H1 (cell line): ENCODE measurements around the gene CLEC2A. TPM values are rescaled to one million over a fixed set of nuclear protein-coding genes. Genes with fewer than 3 reads are reported as not detected.

Experiments
- CTCF ChIA-PET: fragments of 300-600 bp; sonication (Branson Sonifier 250); formaldehyde crosslinking; loops from one replicate; lab custom pipeline; 2021; ENCODE audit not compliant: partially characterized antibody; lab: Charles Lee
- POLR2A ChIA-PET: fragments of 300-600 bp; sonication (Branson Sonifier 250); formaldehyde crosslinking; loops from one replicate; lab custom pipeline; 2021; ENCODE audit warnings: inconsistent platforms; ENCODE audit not compliant: partially characterized antibody; lab: Charles Lee
- DNase-seq, 2 experiments: peaks; one replicate each; pipeline versions ENCODE4 v3.0.0 to v3.0.0-alpha.2; 2010 to 2022; ENCODE audit warnings: low spot score in 2 of 2, low read depth in 1 of 2, mixed read lengths in 1 of 2
- FAIRE-seq: peaks from 2 replicates; lab custom pipeline; 2011; peaks lifted over from hg19 to GRCh38; lab: Jason Lieb, UNC
- H2AFZ ChIP-seq: 2 replicates; pipeline ENCODE4 v1.8.1; 2012; ENCODE audit warnings: low read length, inconsistent platforms
- H2AK5ac ChIP-seq: 2 replicates; pipeline ENCODE4 v1.6.1; 2013; ENCODE audit warnings: low read depth, low read length
- H2BK120ac ChIP-seq: replicated peaks from 2 replicates; pipeline ENCODE3; 2013; ENCODE audit warnings: low read depth, low read length, inconsistent platforms
- H2BK12ac ChIP-seq: 2 replicates; pipeline ENCODE4 v1.6.1; 2013; ENCODE audit warnings: low read depth, low read length
- H2BK15ac ChIP-seq: 2 replicates; pipeline ENCODE4 v1.6.1; 2013; ENCODE audit warnings: low read length
- H2BK20ac ChIP-seq: 2 replicates; pipeline ENCODE4 v1.6.1; 2013; ENCODE audit warnings: low read length
- H2BK5ac ChIP-seq: 2 replicates; pipeline ENCODE4 v1.6.1; 2013; ENCODE audit warnings: low read depth, low read length
- H3K14ac ChIP-seq: 2 replicates; pipeline ENCODE4 v1.6.1; 2013; ENCODE audit warnings: inconsistent platforms; ENCODE audit not compliant: insufficient read length
- H3K18ac ChIP-seq: 2 replicates; pipeline ENCODE4 v1.6.1; 2013; ENCODE audit warnings: low read length; ENCODE audit errors: extremely low read depth
- H3K23ac ChIP-seq: 2 replicates; pipeline ENCODE4 v1.6.1; 2013; ENCODE audit warnings: inconsistent platforms; ENCODE audit not compliant: insufficient read length
- H3K23me2 ChIP-seq: 2 replicates; pipeline ENCODE4 v1.6.1; 2013; ENCODE audit warnings: low read depth, low read length
- H3K27ac ChIP-seq: 2 replicates; pipeline ENCODE4 v1.6.1; 2011; ENCODE audit warnings: low read depth, low read length, inconsistent platforms
- H3K27me3 ChIP-seq, 4 experiments: replicated peaks in 1 of 4; 1 replicate in 1 of 4; 2 replicates in 3 of 4; pipeline versions ENCODE4 v1.6.1 to v1.8.1; 2011 to 2013; ENCODE audit warnings: low read length in 3 of 4, mild to moderate bottlenecking in 3 of 4, inconsistent platforms in 2 of 4, mixed read lengths in 2 of 4, moderate library complexity in 1 of 4; ENCODE audit not compliant: control insufficient read depth in 3 of 4, insufficient read depth in 3 of 4; ENCODE audit errors: extremely low read depth in 1 of 4
- H3K36me3 ChIP-seq, 4 experiments: 2 replicates each; pipeline versions ENCODE4 v1.6.1 to v1.8.1; 2011 to 2013; ENCODE audit warnings: mild to moderate bottlenecking in 4 of 4, low read length in 3 of 4, moderate library complexity in 2 of 4, control low read depth in 1 of 4, inconsistent platforms in 1 of 4; ENCODE audit not compliant: insufficient read depth in 4 of 4, control insufficient read depth in 2 of 4
- H3K4ac ChIP-seq: replicated peaks from 2 replicates; pipeline ENCODE3; 2013; ENCODE audit warnings: low read length, low read depth, mixed read lengths, inconsistent platforms; ENCODE audit not compliant: insufficient read length
- H3K4me1 ChIP-seq, 4 experiments: replicated peaks in 1 of 4; 1 replicate in 1 of 4; 2 replicates in 3 of 4; pipeline versions ENCODE4 v1.6.1 to v1.8.1; 2011 to 2013; ENCODE audit warnings: low read length in 3 of 4, inconsistent platforms in 2 of 4, mixed read lengths in 1 of 4; ENCODE audit not compliant: insufficient read depth in 4 of 4, control insufficient read depth in 3 of 4
- H3K4me2 ChIP-seq, 2 experiments: 2 replicates each; pipeline versions ENCODE4 v1.6.1 to v1.8.1; 2011 to 2013; ENCODE audit warnings: low read depth in 2 of 2, low read length in 2 of 2, control low read depth in 1 of 2, inconsistent platforms in 1 of 2, mild to moderate bottlenecking in 1 of 2; ENCODE audit not compliant: insufficient read depth in 1 of 2
- H3K4me3 ChIP-seq, 4 experiments: fragments of 200-600, 300-600 bp in 1 of 4; sonication (generic), shearing (Covaris generic), sonication (Bioruptor Twin) in 1 of 4; 2 replicates each; pipeline versions ENCODE4 v1.5.1 to v1.8.1; 2011 to 2016; ENCODE audit warnings: low read length in 4 of 4, low read depth in 3 of 4, control low read depth in 2 of 4, inconsistent platforms in 2 of 4, mild to moderate bottlenecking in 2 of 4, mixed read lengths in 1 of 4, moderate library complexity in 1 of 4; ENCODE audit not compliant: insufficient read depth in 2 of 4; ENCODE audit errors: extremely low read depth in 1 of 4
- H3K56ac ChIP-seq: replicated peaks from 2 replicates; pipeline ENCODE3; 2013; ENCODE audit warnings: low read depth, mild to moderate bottlenecking, mixed read lengths, low read length, inconsistent platforms; ENCODE audit not compliant: insufficient read length
- H3K79me1 ChIP-seq: 2 replicates; pipeline ENCODE4 v1.6.1; 2013; ENCODE audit warnings: low read depth, low read length, control low read depth
- H3K79me2 ChIP-seq, 2 experiments: 2 replicates each; pipeline versions ENCODE4 v1.6.1 to v1.8.1; 2012 to 2013; ENCODE audit warnings: low read length in 2 of 2, mild to moderate bottlenecking in 2 of 2, inconsistent platforms in 1 of 2; ENCODE audit not compliant: insufficient read depth in 2 of 2, control insufficient read depth in 1 of 2
- H3K9ac ChIP-seq, 4 experiments: replicated peaks in 1 of 4; 1 replicate in 1 of 4; 2 replicates in 3 of 4; pipeline versions ENCODE4 v1.6.1 to v1.8.1; 2011 to 2013; ENCODE audit warnings: low read depth in 3 of 4, low read length in 3 of 4, control low read depth in 2 of 4, mild to moderate bottlenecking in 2 of 4, moderate library complexity in 2 of 4, inconsistent platforms in 1 of 4; ENCODE audit errors: extremely low read depth in 1 of 4
- H3K9me3 ChIP-seq, 2 experiments: 2 replicates each; pipeline versions ENCODE4 v1.6.1 to v1.8.1; 2012 to 2013; ENCODE audit warnings: mild to moderate bottlenecking in 2 of 2, moderate library complexity in 2 of 2, control low read depth in 1 of 2, inconsistent platforms in 1 of 2, low read depth in 1 of 2, low read length in 1 of 2, mixed read lengths in 1 of 2; ENCODE audit not compliant: insufficient read depth in 2 of 2
- H4K20me1 ChIP-seq, 2 experiments: replicated peaks in 1 of 2; 2 replicates each; pipeline versions ENCODE3 to v1.8.1; 2011 to 2013; ENCODE audit warnings: inconsistent platforms in 2 of 2, low read length in 2 of 2, mild to moderate bottlenecking in 1 of 2; ENCODE audit not compliant: insufficient read depth in 2 of 2, control insufficient read depth in 1 of 2
- H4K5ac ChIP-seq: 2 replicates; pipeline ENCODE4 v1.6.1; 2013; ENCODE audit warnings: low read length, low read depth, mixed read lengths, inconsistent platforms; ENCODE audit not compliant: insufficient read length
- H4K8ac ChIP-seq: 2 replicates; pipeline ENCODE4 v1.8.0; 2013; ENCODE audit warnings: mild to moderate bottlenecking, moderate library complexity, low read length, inconsistent platforms; ENCODE audit not compliant: insufficient read depth; ENCODE audit errors: extremely low read depth
- H4K91ac ChIP-seq: replicated peaks from 2 replicates; pipeline ENCODE3; 2013; ENCODE audit warnings: low read length, mixed read lengths, inconsistent platforms; ENCODE audit not compliant: insufficient read length
- BRCA1 ChIP-seq: IDR thresholded peaks from 2 replicates; pipeline ENCODE4 v1.6.1; 2012; ENCODE audit warnings: low read depth, low read length, improper control_type of control experiment
- EZH2 ChIP-seq: fragments of 200-600 bp; sonication (generic); IDR thresholded peaks from 2 replicates; pipeline ENCODE4 v1.7.1; 2012; ENCODE audit warnings: low read depth, mild to moderate bottlenecking, moderate library complexity, low read length, inconsistent platforms; ENCODE audit not compliant: severe bottlenecking
- JUN ChIP-seq: IDR thresholded peaks from 2 replicates; pipeline ENCODE4 v1.6.1; 2011; ENCODE audit warnings: low read depth, mild to moderate bottlenecking, improper control_type of control experiment, low read length
- JUND ChIP-seq: IDR thresholded peaks from 2 replicates; pipeline ENCODE4 v1.6.1; 2011; ENCODE audit warnings: mild to moderate bottlenecking, improper control_type of control experiment, low read length
- KDM5A ChIP-seq: fragments of 200-600 bp; IDR thresholded peaks from 2 replicates; pipeline ENCODE4 v1.7.1; 2012; ENCODE audit warnings: mild to moderate bottlenecking, low read length, inconsistent platforms, mixed read lengths
- PHF8 ChIP-seq: fragments of 200-600 bp; sonication (generic); conservative IDR thresholded peaks from 2 replicates; pipeline ENCODE4 v1.7.1; 2012; ENCODE audit warnings: low read depth, mild to moderate bottlenecking, inconsistent platforms, low read length, moderate library complexity
- POLR2A ChIP-seq, 2 experiments: IDR thresholded peaks; 1 replicate in 1 of 2; 2 replicates in 1 of 2; pipeline ENCODE4 v1.6.1; 2011; ENCODE audit warnings: low read depth in 2 of 2, low read length in 2 of 2, mild to moderate bottlenecking in 2 of 2; ENCODE audit errors: control extremely low read depth in 1 of 2
- POLR2AphosphoS5 ChIP-seq: IDR thresholded peaks from 2 replicates; pipeline ENCODE4 v1.6.1; 2011; ENCODE audit warnings: low read depth, low read length
- RAD21 ChIP-seq, 2 experiments: IDR thresholded peaks in 1 of 2; conservative IDR thresholded peaks in 1 of 2; 2 replicates each; pipeline ENCODE4 v1.6.1; 2011; ENCODE audit warnings: low read depth in 2 of 2, low read length in 2 of 2, improper control_type of control experiment in 1 of 2, inconsistent platforms in 1 of 2, mild to moderate bottlenecking in 1 of 2, moderate library complexity in 1 of 2
- RNF2 ChIP-seq: fragments of 200-900, 300-1000 bp; sonication (generic); IDR thresholded peaks from 2 replicates; pipeline ENCODE4 v1.7.1; 2016; ENCODE audit warnings: borderline replicate concordance, low read depth, mild to moderate bottlenecking, antibody characterized with exemption, low read length; ENCODE audit not compliant: poor library complexity, severe bottlenecking; ENCODE audit errors: missing control alignments
- SIN3A ChIP-seq, 2 experiments: IDR thresholded peaks in 1 of 2; conservative IDR thresholded peaks in 1 of 2; 2 replicates each; pipeline ENCODE4 v1.6.1; 2011 to 2012; ENCODE audit warnings: low read length in 2 of 2, improper control_type of control experiment in 1 of 2, low read depth in 1 of 2, mild to moderate bottlenecking in 1 of 2
- TCF12 ChIP-seq: IDR thresholded peaks from 2 replicates; pipeline ENCODE4 v1.6.1; 2011; ENCODE audit warnings: low read depth, mild to moderate bottlenecking, low read length
- TEAD4 ChIP-seq: IDR thresholded peaks from 2 replicates; pipeline ENCODE4 v1.6.1; 2012; ENCODE audit warnings: low read depth, low read length, inconsistent platforms, mixed read lengths
- YY1 ChIP-seq: IDR thresholded peaks from 2 replicates; pipeline ENCODE4 v1.6.1; 2011; ENCODE audit warnings: low read depth, mild to moderate bottlenecking, low read length
- polyA plus RNA-seq, 7 experiments: library from polyadenylated mRNA; depleted of rRNA in 3 of 7; stranded (reverse) in 5 of 7; unstranded in 2 of 7; fragments of >200 nt in 5 of 7; fragments of 200-250 nt in 2 of 7; gene quantifications; 1 replicate in 5 of 7; 2 replicates in 1 of 7; 4 replicates in 1 of 7; pipeline versions ENCODE4 v1.2.1 to v1.2.3, GENCODE V29; 2011 to 2013; ENCODE audit warnings: missing spikeins in 2 of 7, mixed read lengths in 2 of 7
- total RNA-seq: library from RNA; stranded (reverse); fragmentation: NEBNext Ultra II Directional; extraction: Animal tissue kit (Norgen Biotek cat#: 25700); gene quantifications from 2 replicates; pipeline ENCODE4 v1.2.1, GENCODE V29; 2021

CLEC2A gene
- total and polyA plus RNA-seq, 2 of the 8 experiments (the other 6 are each of a cell fraction or from before 2014, with no cell fraction given): 0.63 to 3.7 TPM

- no peak overlapping the region for H2AFZ ChIP-seq
- FAIRE-seq: no peak
- TF ChIP-seq POLR2A (IDR thresholded peaks at IDR 0.05; ENCODE audit: control extremely low read depth in 1 of 2, low read depth in 2 of 2, low read length in 2 of 2) (peak in 1 of 2 experiments; percentile 58; a peak in 1 of 3 replicates), JUN (no peak), POLR2AphosphoS5 (peak; percentile 90), KDM5A (no peak), TCF12 (no peak), BRCA1 (no peak), EZH2 (no peak), YY1 (no peak), TEAD4 (no peak), RAD21 (IDR thresholded peaks at IDR 0.05 in 1 of 2, conservative IDR thresholded peaks at IDR 0.05 in 1 of 2; ENCODE audit: low read depth in 2 of 2, low read length in 2 of 2) (no peak), JUND (no peak), RNF2 (no peak), SIN3A (conservative IDR thresholded peaks at IDR 0.05 in 1 of 2, IDR thresholded peaks at IDR 0.05 in 1 of 2; ENCODE audit: low read depth in 1 of 2, low read length in 2 of 2) (no peak), PHF8 (no peak)
These were observed 22.4 kb downstream of the CLEC2A start for GRCh38 chr12:9909724-9910123.

More at GRCh38 chr12:9909724-9910123, 22.4 kb downstream of the CLEC2A start:
- H2BK12ac ChIP-seq: no peak overlapping the region
- H3K9ac ChIP-seq: peak overlapping the region; percentile 88 to 100 (median 94)
- H3K14ac ChIP-seq: no peak overlapping the region
- no peak overlapping the region for H3K56ac ChIP-seq
- H4K20me1 ChIP-seq: no peaks in the 10 kb centered on the region
- H3K27me3 ChIP-seq: no peaks in the 10 kb centered on the region
- no peak overlapping the region for H3K23ac ChIP-seq
- no peaks in the 10 kb centered on the region; the same call in 1 of the 2 replicates for H3K23me2 ChIP-seq
- peak overlapping the region; percentile 60 for H2BK5ac ChIP-seq
- H3K36me3 ChIP-seq: peaks cover 3 to 37% (median 12%) of the 10 kb centered on the region in 4 experiments; a peak in 6 of 8 replicates
- H4K5ac ChIP-seq: no peak overlapping the region
- H3K4me3 ChIP-seq: peak overlapping the region; percentile 62 to 72 (median 67); a peak in 7 of 8 replicates
- POLR2A ChIA-PET: interaction anchor here (0.7 to 7.8 kb wide), 11 partner anchors 8 to 228 kb away, joined by 3 to 121 read pairs (median 4); no protein-coding TSS in a partner anchor
- H3K27ac ChIP-seq: peak overlapping the region; percentile 99
- no peaks in the 10 kb centered on the region; a peak in 1 of 4 replicates for H3K9me3 ChIP-seq
- H3K79me2 ChIP-seq: peaks cover 0 to 61% of the 10 kb centered on the region in 2 experiments; a peak in 2 of 4 replicates
- CTCF ChIA-PET: interaction anchor here (0.7 to 1.4 kb wide), 4 partner anchors 17 to 157 kb away, joined by 3 to 4 read pairs (median 4); no protein-coding TSS in a partner anchor
- H4K8ac ChIP-seq: no peak overlapping the region
- DNase-seq: no peak
- H3K4ac ChIP-seq: no peak overlapping the region
- H2BK120ac ChIP-seq: no peak overlapping the region
- peaks cover 0 to 9% (median 4%) of the 10 kb centered on the region in 4 experiments; a peak in 3 of 7 replicates for H3K4me1 ChIP-seq
- H3K18ac ChIP-seq: no peak overlapping the region
- H4K91ac ChIP-seq: no peak overlapping the region
- H2AK5ac ChIP-seq: no peak overlapping the region; the same call in 1 of the 2 replicates
- no peaks in the 10 kb centered on the region for H3K79me1 ChIP-seq
- H2BK15ac ChIP-seq: no peak overlapping the region
- H3K4me2 ChIP-seq: peak overlapping the region; percentile 62 to 77; a peak in 3 of 4 replicates
- H2BK20ac ChIP-seq: no peak overlapping the region
